GM18861 (cell line): Measurements from ENCODE around the gene AUTS2.
"Not testable (repeated sequence)": the region's sequence is repeated elsewhere in the genome, so short reads cannot be mapped to it uniquely, and the experiment has no call there.

Experiments
- ATAC-seq: cut with Tn5 transposase; IDR thresholded peaks from one replicate; pipeline ENCODE4 v1.9.1; 2021; ENCODE audit not compliant: unreplicated experiment

The AUTS2 gene

DNA sequence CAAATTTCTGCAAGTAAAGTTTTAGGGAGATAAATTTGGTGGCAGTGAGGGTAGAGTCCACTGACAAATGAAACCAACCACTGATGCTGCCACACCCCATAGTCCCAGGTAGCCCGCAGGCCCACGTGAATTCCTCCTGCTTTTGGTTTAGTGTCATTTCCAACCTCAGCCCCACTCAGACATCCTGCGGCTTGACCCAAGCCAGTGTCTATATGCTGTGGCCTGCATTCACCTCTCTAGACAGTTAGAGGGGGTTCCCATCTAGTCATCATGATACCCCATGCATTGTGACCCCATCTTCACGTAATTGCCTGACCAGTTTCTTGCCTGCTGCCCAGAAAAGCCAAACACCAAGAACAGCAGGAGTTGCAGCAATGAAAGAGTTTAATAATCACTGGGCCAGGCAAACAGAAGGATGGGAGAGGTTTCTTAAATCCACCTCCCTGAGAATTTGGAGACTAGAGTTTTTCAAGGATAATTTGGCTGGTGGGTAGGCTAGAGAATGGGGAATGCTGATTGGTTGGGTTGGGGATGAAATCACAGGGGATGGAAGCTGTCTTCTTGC lies 1201.6 kb downstream of the AUTS2 start:
- ATAC-seq, result no peak

- peak; percentile 80 for ATAC-seq
Observed at GRCh38 chr7:70805360-70805759, 1207.1 kb downstream of the AUTS2 start.

DNA sequence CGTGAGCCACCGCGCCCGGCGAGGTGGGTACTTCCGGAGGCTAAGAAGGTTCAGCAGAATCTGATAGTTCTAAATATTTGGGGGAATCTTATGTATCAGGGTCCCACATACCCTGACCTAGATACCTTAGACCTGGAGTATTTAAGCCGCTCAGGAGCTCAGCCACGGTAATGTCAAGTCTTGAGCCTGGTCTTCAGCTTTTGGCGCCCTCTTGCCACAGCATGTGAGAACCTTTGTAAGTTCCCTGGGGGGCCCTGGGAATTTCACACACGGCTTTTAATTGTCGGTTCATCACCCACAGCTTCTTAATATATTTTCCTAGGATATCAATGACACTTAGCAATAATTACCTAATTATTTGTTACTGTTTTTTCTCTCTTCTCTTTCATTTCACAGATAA lies 1209.4 kb downstream of the AUTS2 start:
- ATAC-seq, result no peak

DNA sequence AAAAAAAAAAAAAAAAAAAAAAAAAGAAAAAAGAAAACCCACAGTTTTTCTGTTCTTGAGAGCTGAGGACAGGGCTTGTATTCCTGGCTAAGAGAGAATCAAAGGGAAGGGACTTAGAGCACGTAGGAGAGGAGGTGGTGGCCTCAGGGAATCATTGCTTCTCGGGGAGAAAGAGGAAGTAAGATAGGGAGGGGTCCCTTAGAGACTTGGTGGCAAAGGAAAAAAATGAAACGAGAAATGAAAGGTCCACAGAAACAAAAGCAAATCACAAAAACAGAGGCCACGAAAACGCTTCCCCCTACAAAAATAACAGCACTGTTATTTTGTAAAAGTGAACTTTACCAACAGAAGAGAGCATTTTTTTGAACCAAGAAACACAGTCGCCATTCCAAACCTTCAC lies 1210.6 kb downstream of the AUTS2 start:
- no peak for ATAC-seq

DNA sequence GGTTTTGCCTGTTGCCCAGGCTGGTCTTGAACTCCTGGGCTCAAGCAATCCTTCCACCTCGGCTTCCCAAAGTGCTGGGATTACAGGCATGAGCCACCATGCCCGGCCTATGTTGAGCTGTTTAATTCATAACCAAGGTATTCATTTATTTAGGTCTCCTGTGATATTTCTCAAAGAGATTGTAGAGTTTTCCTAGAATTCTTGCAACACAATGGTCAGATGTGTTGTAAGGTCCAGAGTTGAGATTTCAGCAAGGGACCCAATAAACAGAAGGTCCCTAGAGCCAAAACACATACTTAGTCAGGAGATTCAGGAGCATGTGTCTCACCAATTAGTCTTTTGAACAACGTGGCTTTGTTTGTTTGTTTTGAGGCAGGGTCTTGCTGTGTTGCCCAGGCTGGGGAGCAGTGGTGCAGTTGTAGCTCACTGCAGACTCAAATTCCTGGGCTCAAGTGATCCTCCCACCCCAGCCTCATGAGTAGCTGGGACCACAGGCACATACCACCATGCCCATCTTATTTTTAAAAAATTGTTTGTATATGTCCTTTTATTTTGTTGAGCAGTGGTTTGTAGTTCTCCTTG lies 1212.4 kb downstream of the AUTS2 start:
- no peak for ATAC-seq

DNA sequence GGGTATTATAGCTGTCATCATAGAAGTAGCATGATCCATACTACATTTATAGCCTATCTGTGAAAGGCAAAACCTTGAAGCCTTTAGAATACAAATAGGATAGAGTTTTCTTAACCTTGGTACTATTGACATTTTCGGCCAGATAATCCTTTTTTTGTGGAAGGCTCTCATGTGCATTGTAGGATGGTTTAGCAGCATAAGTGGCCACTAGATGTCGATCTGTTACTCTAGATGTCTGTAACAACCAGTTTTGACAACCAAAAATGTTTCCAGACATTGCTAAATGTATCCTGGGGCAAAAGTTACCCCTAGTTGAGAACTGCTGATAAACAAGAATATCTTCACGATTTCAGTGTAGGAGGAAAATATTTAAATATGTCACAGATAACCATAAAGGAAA lies 1214.2 kb downstream of the AUTS2 start:
- ATAC-seq, result no peak

DNA sequence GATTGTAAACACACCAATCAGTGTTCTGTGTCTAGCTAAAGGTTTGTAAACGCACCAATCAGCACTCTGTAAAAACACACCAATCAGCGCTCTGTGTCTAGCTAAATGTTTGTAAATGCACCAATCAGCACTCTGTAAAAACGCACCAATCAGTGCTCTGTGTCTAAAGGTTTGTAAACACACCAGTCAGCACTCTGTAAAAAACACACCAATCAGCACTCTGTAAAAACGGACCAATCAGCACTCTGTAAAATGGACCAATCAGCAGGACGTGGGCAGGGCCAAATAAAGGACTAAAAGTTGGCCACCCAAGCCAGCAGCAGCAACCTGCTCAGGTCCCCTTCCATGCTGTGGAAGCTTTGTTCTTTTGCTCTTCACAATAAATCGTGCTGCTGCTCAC lies 1224.2 kb downstream of the AUTS2 start:
- ATAC-seq, result not testable (repeated sequence)

DNA sequence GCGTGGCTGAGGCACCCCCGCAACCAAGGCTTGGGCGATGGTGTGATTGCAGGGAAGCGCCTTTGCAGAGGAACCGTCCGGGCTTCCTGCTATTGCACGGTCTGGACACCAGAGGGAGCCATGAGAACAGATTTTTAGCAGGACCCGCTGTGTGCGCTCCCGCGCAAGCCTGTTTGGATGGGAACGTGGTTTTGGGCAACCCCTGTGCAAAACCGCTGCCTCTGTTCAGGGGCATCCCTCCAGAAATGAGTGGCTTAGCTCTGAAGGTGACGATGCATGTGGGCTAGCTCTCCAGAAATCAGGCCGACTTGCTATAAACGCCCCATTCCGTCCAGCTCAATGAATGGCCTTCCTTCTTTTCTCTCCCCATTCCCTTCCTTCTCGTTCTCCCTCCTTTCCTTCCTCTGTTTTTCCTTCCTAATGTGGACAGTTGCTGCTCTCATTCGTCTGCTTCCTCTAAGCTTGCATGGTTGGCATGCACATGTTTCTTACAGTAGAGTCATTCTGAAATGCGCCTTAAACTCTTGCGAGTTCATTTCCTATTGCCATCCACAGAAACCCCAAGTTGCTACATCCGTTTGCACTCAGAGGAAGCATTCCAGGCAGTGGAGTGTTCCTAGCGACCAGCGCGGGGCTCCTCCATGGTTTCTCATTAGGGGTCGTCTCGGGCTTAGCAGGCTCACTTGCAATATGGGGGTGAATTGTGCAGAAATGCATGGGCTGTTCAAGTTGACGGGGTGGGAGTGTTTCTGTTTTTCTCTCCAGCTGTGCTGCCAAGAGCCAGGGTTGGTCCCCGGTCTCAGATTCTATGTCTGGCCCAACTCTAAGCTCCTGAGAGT lies 1231.2 kb downstream of the AUTS2 start:
- ATAC-seq, result no peak

- no peak for ATAC-seq
Observed at GRCh38 chr7:70830060-70830395, 1231.8 kb downstream of the AUTS2 start.

DNA sequence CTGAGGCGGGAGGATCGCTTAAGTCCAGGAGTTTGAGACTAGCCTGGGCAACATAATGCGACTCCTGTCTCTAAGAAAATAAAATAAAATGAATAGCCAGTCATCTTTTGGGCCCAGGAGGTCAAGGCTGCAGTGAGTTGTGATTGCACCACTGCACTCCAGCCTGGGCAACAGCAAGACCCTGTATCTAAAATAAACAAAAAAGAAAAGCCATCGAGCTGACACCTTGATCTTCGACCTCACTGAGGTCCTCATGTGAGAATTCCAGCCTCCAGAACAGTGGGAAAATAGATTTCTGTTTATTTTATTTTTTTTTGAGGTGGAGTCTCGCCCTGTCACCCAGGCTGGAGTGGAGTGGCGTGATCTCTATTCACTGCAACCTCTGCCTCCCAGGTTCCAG lies 1232.2 kb downstream of the AUTS2 start:
- no peak for ATAC-seq

DNA sequence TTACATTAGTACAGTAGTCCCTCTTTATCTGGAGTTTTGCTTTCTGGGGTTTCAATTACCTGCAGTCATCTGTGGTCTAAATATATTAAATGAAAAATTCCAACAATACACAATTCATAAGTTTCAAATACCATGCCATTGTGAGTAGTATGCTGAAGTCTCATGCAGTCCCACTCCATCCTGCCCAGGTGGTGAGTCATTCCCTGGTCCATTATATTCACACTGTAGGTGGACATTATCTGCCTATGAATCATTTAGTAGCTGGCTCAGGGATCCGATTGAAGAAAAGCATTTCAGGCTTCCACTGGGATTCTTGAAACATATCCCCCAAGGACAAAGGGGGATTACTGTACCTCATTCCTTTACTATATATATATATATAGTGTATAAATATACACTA lies 1235.5 kb downstream of the AUTS2 start:
- ATAC-seq, result no peak

DNA sequence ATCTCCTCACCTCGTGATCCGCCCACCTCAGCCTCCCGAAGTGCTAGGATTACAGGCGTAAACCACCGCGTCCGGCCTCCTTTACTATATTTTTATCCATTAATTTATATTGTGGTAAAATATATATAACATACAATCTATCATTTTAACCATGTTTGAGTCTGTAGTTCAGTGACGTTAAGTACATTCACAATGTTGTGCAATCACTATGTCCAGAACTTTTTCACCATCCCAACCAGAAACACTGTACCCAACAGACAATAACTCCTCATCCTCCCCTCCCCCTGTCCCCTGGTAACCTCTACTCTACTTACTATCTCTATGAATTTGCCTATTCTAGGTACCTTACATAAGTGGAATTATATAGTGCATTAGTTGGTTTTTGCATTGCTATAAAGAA lies 1236.1 kb downstream of the AUTS2 start:
- ATAC-seq, result no peak

GRCh38 chr7:70835658-70836057 lies 1237.4 kb downstream of the AUTS2 start:
- ATAC-seq, result no peak

DNA sequence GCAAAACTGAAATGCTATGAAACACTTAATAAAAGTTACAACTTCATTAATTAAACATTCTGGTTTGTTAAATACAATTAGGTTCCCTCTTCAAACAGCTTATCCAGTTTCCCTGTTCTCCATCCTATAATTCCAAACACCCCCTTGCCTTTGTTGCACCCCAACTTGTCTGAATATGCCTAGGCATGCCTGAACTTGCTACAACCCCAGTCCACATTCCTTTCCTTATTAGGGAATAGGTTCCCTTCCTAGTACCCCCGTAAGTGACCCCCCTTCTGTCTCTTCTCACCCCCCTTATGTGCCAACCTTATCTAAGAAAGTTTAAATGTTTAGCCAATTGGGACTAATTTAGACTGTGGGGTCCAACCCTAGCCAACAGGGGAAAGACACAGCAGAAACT lies 1238.0 kb downstream of the AUTS2 start:
- no peak for ATAC-seq

DNA sequence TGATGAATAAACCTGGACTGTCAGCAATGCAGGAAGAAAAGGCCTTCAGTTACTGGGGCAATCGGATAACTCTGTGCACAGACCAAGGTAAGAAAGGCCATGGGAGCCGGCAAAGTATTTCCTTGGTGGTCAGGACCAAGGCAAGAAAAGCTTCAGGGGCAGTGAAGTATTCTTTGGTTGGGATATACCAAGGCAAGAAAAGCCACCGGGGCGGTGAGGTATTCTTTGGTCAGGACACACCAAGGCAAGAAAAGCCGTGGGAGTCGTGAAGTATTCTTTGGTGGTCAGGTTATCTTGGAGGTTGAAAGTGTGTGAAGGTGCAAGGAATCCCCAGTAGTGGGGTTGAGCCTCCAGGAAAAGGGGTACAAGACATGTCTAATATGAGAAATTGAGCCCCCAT lies 1238.7 kb downstream of the AUTS2 start:
- no peak for ATAC-seq

DNA sequence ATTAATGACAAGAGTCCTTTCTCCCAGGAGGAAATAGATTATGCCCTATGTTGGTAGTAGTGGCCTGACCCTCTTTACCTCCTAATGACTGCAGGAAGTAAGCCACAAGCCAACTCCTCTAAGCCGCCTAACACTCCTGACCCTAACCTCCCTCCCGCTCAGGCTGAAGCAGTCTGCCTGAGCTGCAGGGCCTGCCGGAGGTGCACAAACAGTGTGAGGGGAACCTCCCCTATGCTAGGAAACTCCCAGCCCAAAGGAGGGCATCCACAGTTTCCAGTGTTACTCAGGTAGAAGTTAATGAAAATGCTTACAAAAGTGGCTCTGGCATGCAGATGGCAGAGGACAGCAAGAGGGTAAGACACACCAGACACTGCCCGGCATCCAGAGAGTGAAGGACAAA lies 1239.3 kb downstream of the AUTS2 start:
- no peak for ATAC-seq

GRCh38 chr7:70838292-70838907 lies 1240.1 kb downstream of the AUTS2 start:
- no peak for ATAC-seq
